H9 (cell line): ENCODE results near the gene APPL2. TPM values are rescaled to one million over a fixed set of nuclear protein-coding genes. Genes with fewer than 3 reads are reported as not detected.

Experiments used
- DNase-seq: peaks from one replicate; pipeline ENCODE4 v3.0.0-alpha.2; 2017
- H2AFZ ChIP-seq: one replicate; pipeline ENCODE4 v1.6.1; 2013; ENCODE audit warnings: mild to moderate bottlenecking, low read length, control low read depth, moderate library complexity
- H2AK5ac ChIP-seq: 2 replicates; pipeline ENCODE4 v1.6.1; 2013; ENCODE audit warnings: low read length, control low read depth, mixed read lengths; ENCODE audit not compliant: insufficient read length
- H2BK120ac ChIP-seq: one replicate; pipeline ENCODE4 v1.6.1; 2013; ENCODE audit warnings: low read depth, mild to moderate bottlenecking, low read length, control low read depth, inconsistent platforms; ENCODE audit not compliant: poor library complexity, severe bottlenecking
- H2BK12ac ChIP-seq: 2 replicates; pipeline ENCODE4 v1.6.1; 2013; ENCODE audit warnings: low read length, control low read depth, mixed read lengths, low read depth; ENCODE audit not compliant: insufficient read length
- H2BK15ac ChIP-seq: 2 replicates; pipeline ENCODE4 v1.6.1; 2013; ENCODE audit warnings: low read depth, low read length, control low read depth
- H2BK20ac ChIP-seq: one replicate; pipeline ENCODE4 v1.6.1; 2013; ENCODE audit warnings: low read depth, mild to moderate bottlenecking, low read length, control low read depth, inconsistent platforms; ENCODE audit not compliant: poor library complexity, severe bottlenecking
- H2BK5ac ChIP-seq: 2 replicates; pipeline ENCODE4 v1.6.1; 2013; ENCODE audit warnings: low read length, control low read depth, mixed read lengths; ENCODE audit not compliant: insufficient read length
- H3K14ac ChIP-seq: 2 replicates; pipeline ENCODE4 v1.6.1; 2013; ENCODE audit warnings: low read length, control low read depth; ENCODE audit not compliant: insufficient read depth
- H3K18ac ChIP-seq: 2 replicates; pipeline ENCODE4 v1.6.1; 2013; ENCODE audit warnings: low read depth, mild to moderate bottlenecking, mixed read lengths, low read length, control low read depth; ENCODE audit not compliant: insufficient read length
- H3K23ac ChIP-seq: 2 replicates; pipeline ENCODE4 v1.6.1; 2013; ENCODE audit warnings: low read length, control low read depth, mixed read lengths, low read depth; ENCODE audit not compliant: insufficient read length
- H3K23me2 ChIP-seq: 2 replicates; pipeline ENCODE4 v1.6.1; 2013; ENCODE audit warnings: low read depth, mild to moderate bottlenecking, mixed read lengths, low read length, control low read depth; ENCODE audit not compliant: insufficient read length, poor library complexity, severe bottlenecking
- H3K27ac ChIP-seq: 2 replicates; pipeline ENCODE4 v1.5.1; 2013; ENCODE audit warnings: low read length, control low read depth, mixed read lengths, low read depth; ENCODE audit not compliant: insufficient read length
- H3K27me3 ChIP-seq: 2 replicates; pipeline ENCODE4 v1.6.1; 2013; ENCODE audit warnings: low read length, control low read depth, inconsistent platforms; ENCODE audit not compliant: insufficient read depth
- H3K4ac ChIP-seq: 2 replicates; pipeline ENCODE4 v1.6.1; 2013; ENCODE audit warnings: low read depth, mild to moderate bottlenecking, control low read depth, inconsistent platforms, low read length, moderate library complexity
- H3K4me1 ChIP-seq: 2 replicates; pipeline ENCODE4 v1.6.1; 2013; ENCODE audit warnings: low read length, control low read depth, inconsistent platforms; ENCODE audit not compliant: insufficient read depth
- H3K4me2 ChIP-seq: 2 replicates; pipeline ENCODE4 v1.6.1; 2013; ENCODE audit warnings: low read length, control low read depth, mixed read lengths; ENCODE audit not compliant: insufficient read length, insufficient read depth
- H3K56ac ChIP-seq: 2 replicates; pipeline ENCODE4 v1.6.1; 2013; ENCODE audit warnings: low read depth, mild to moderate bottlenecking, mixed read lengths, low read length, control low read depth; ENCODE audit not compliant: insufficient read length
- H3K79me1 ChIP-seq: 2 replicates; pipeline ENCODE4 v1.6.1; 2013; ENCODE audit warnings: low read depth, mild to moderate bottlenecking, moderate library complexity, low read length, control low read depth, inconsistent platforms; ENCODE audit not compliant: insufficient read depth, poor library complexity, severe bottlenecking
- H3K79me2 ChIP-seq: 2 replicates; pipeline ENCODE4 v1.6.1; 2013; ENCODE audit warnings: low read length, control low read depth, inconsistent platforms; ENCODE audit not compliant: insufficient read depth
- H3K9ac ChIP-seq: 2 replicates; pipeline ENCODE4 v1.6.1; 2013; ENCODE audit warnings: low read length, control low read depth, mixed read lengths; ENCODE audit not compliant: insufficient read length; ENCODE audit errors: extremely low read depth
- H3K9me3 ChIP-seq: one replicate; pipeline ENCODE4 v1.6.1; 2013; ENCODE audit warnings: low read depth, low read length, inconsistent platforms; ENCODE audit not compliant: control insufficient read depth
- H3T11ph ChIP-seq: one replicate; pipeline ENCODE4 v1.6.1; 2013; ENCODE audit warnings: mild to moderate bottlenecking, low read length, control low read depth, inconsistent platforms
- H4K20me1 ChIP-seq: one replicate; pipeline ENCODE4 v1.6.1; 2013; ENCODE audit not compliant: control insufficient read depth, insufficient read length, insufficient read depth
- H4K5ac ChIP-seq: 2 replicates; pipeline ENCODE4 v1.6.1; 2013; ENCODE audit warnings: low read depth, mild to moderate bottlenecking, mixed read lengths, low read length, control low read depth; ENCODE audit not compliant: insufficient read length
- H4K8ac ChIP-seq: replicated peaks from 2 replicates; pipeline ENCODE4 v1.6.1; 2013; ENCODE audit warnings: low read length, control low read depth, mixed read lengths, low read depth; ENCODE audit not compliant: insufficient read length
- H4K91ac ChIP-seq: 2 replicates; pipeline ENCODE4 v1.6.1; 2013; ENCODE audit warnings: low read depth, mild to moderate bottlenecking, moderate library complexity, mixed read lengths, low read length, control low read depth; ENCODE audit not compliant: insufficient read length
- H3K27ac Mint-ChIP-seq, 3 experiments: 2 replicates in 2 of 3; 3 replicates in 1 of 3; pipeline ENCODE4 v1.8.0; 2020 to 2021; ENCODE audit warnings: mixed read lengths in 3 of 3, mild to moderate bottlenecking in 1 of 3, moderate library complexity in 1 of 3
- H3K27me3 Mint-ChIP-seq: 2 replicates; pipeline ENCODE4 v1.8.0; 2021; ENCODE audit warnings: low read depth, mild to moderate bottlenecking, moderate library complexity, mixed read lengths
- H3K36me3 Mint-ChIP-seq, 3 experiments: 2 replicates in 2 of 3; 3 replicates in 1 of 3; pipeline ENCODE4 v1.8.0; 2020 to 2021; ENCODE audit warnings: low read depth in 3 of 3, mixed read lengths in 3 of 3; ENCODE audit not compliant: insufficient read depth in 1 of 3
- H3K4me1 Mint-ChIP-seq, 2 experiments: 2 replicates each; pipeline ENCODE4 v1.8.0; 2020; ENCODE audit warnings: mixed read lengths in 2 of 2
- H3K4me3 Mint-ChIP-seq, 2 experiments: 2 replicates in 1 of 2; 3 replicates in 1 of 2; pipeline ENCODE4 v1.8.0; 2020 to 2021; ENCODE audit warnings: mild to moderate bottlenecking in 2 of 2, mixed read lengths in 2 of 2, moderate library complexity in 1 of 2
- H3K9me3 Mint-ChIP-seq, 2 experiments: 2 replicates in 1 of 2; 3 replicates in 1 of 2; pipeline ENCODE4 v1.8.0; 2020; ENCODE audit warnings: mild to moderate bottlenecking in 2 of 2, mixed read lengths in 2 of 2, moderate library complexity in 1 of 2
- CTCF ChIP-seq: fragments of 200-600 bp; sonication (generic); conservative IDR thresholded peaks from 3 replicates; pipeline ENCODE4 v1.8.0; 2021; ENCODE audit warnings: antibody characterized with exemption, mild to moderate bottlenecking
- WGBS: extraction: QIAGEN DNeasy Blood & Tissue Kit; methylation state at CpG from one replicate; pipeline ENCODE4 v1.1.7; 2013; ENCODE audit warnings: missing lambda C conversion rate, low lambda C conversion rate, mixed read lengths; ENCODE audit not compliant: insufficient read length; ENCODE audit errors: extremely low coverage; 5-methylcytosine and 5-hydroxymethylcytosine counted together
- total RNA-seq: library from RNA; stranded (reverse); gene quantifications from 2 replicates; pipeline ENCODE4 v1.2.1, GENCODE V29; 2021

Gene APPL2
- total RNA-seq, 1 experiment from 2014 or later = 18.5 TPM

DNA sequence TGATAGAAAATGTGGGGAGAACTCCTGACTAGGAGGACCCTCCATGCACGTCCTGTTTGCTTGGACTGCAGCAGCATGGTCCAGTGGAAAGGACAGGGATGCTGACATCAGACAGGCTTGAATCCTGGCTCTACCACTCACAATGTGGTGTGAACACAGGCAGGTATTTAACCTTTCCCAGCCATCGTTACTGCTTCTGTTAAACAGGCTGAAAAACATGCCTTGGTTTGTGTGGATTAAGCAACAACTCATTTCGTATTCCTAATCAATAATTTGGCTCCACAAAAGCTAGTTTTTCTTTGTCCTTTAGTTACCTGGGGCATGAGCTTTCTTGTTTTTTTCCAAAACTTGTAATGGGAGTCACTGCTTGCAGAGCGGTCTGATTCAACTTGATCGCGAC lies 41.0 kb downstream of the APPL2 start:
- Histone ChIP-seq H4K91ac (no peak overlapping the region), H3K18ac (no peak overlapping the region), H3K9ac (no peak overlapping the region), H3K23me2 (no peaks in the 10 kb centered on the region), H3K79me2 (no peaks in the 10 kb centered on the region), H3K79me1 (no peaks in the 10 kb centered on the region), H3T11ph (no peak overlapping the region), H2BK20ac (no peak overlapping the region), H3K27me3 (no peaks in the 10 kb centered on the region), H3K9me3 (no peaks in the 10 kb centered on the region), H2AFZ (no peak overlapping the region), H4K5ac (no peak overlapping the region), H3K4ac (no peak overlapping the region), H3K14ac (no peak overlapping the region), H2BK120ac (no peak overlapping the region), H3K23ac (no peak overlapping the region), H3K27ac (no peak overlapping the region), H2BK15ac (no peak overlapping the region), H2BK12ac (no peak overlapping the region), H4K8ac (no peak overlapping the region), H3K4me2 (no peak overlapping the region), H2AK5ac (no peak overlapping the region), H2BK5ac (no peak overlapping the region), H3K56ac (no peak overlapping the region), H4K20me1 (no peaks in the 10 kb centered on the region), H3K4me1 (no peaks in the 10 kb centered on the region)
- no peak overlapping the region for H3K4me3 Mint-ChIP-seq
- no peaks in the 10 kb centered on the region; the same call in 1 of the 2 replicates for H3K27me3 Mint-ChIP-seq
- TF ChIP-seq CTCF = no peak
- H3K4me1 Mint-ChIP-seq = no peaks in the 10 kb centered on the region
- peaks cover 10 to 56% (median 35%) of the 10 kb centered on the region in 3 experiments; a peak in 6 of 7 replicates for H3K36me3 Mint-ChIP-seq
- DNase-seq = no peak
- WGBS = no CpG with 5 or more reads among the region's 6 CpGs
- H3K9me3 Mint-ChIP-seq = no peaks in the 10 kb centered on the region
- peak overlapping the region in 2 of 3 experiments; percentile 23 to 65; a peak in 2 of 7 replicates for H3K27ac Mint-ChIP-seq
